Jurkat, Clone E6-1 (cell line): ENCODE data around the gene CACNG8.
"Not testable (repeated sequence)": the region's sequence is repeated elsewhere in the genome, so short reads cannot be mapped to it uniquely, and the experiment has no call there.

ENCODE experiments used
- DNase-seq: peaks from one replicate; pipeline ENCODE4 v3.0.0-alpha.2; 2011; ENCODE audit warnings: low read depth, low spot score
- H3K4me3 ChIP-seq: 2 replicates; pipeline ENCODE4 v1.5.1; 2011; ENCODE audit warnings: mild to moderate bottlenecking, low read length, control low read depth, moderate library complexity

The CACNG8 gene

DNA sequence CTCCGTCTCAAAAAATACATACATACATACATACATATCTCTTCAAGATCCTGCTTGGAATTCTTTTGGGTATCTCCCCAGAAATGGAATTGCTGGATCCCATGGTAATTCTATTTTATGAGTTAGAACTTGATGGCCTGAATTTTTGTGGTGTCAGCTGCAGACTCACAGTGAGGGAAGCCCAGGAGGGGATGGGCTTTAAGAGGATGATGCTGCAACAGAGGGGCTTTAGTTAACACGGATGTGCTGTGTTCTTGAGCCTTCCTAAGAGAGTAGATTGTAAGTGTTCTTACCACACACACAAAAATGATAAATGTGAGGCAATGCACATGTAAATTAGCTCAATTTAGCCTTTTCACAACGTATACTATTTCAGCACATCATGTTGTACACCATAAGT, 60.5 kb downstream of the CACNG8 start:
- no peak overlapping the region for H3K4me3 ChIP-seq
- no peak for DNase-seq

DNA sequence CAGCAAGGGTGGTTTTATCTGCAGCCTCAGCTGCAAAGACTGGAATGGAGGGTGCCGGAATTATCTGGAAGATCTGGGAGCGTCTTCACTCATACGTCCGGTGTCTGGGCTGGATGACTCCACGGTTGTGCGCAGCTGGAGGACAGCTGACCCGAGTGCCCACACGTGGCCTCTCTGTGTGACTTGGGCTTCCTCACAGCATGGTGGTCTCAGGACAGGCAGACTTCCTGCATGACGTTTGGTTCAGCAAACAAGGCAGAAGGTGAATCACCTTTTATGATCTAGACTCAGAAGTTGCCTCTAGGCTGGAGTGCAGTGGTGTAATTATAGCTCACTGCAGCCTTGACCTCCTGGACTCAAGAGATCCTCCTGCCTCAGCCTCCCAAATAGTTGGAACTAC, 61.9 kb downstream of the CACNG8 start:
- no peak overlapping the region for H3K4me3 ChIP-seq
- DNase-seq: no peak

DNA sequence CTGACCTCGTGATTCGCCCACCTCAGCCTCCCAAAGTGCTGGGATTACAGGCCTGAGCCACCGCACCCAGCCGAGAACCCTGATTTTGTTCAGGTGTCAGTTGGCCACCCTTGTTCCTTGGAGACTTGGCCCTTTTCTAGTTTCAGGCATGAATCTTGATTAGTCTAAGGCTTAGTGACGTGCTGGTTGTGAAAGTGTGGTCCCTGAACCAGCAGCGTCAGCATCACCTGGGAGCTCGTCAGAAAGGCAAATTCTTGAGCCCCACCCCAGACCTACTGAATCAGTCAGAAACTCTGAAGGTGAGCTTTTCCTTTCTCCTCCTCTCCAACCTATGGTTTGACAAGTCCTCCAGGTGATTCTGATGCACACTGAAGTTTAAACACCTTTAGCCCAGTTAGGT, 63.9 kb downstream of the CACNG8 start:
- DNase-seq: no peak
- no peak overlapping the region for H3K4me3 ChIP-seq

- no peak for DNase-seq
- H3K4me3 ChIP-seq: no peak overlapping the region
Measured at GRCh38 chr19:54029301-54029700, 66.6 kb downstream of the CACNG8 start.

GRCh38 chr19:54029930-54030490, 67.3 kb downstream of the CACNG8 start:
- DNase-seq: peak; percentile 41
- H3K4me3 ChIP-seq: no peak overlapping the region

GRCh38 chr19:54030895-54031586, 68.3 kb downstream of the CACNG8 start:
- H3K4me3 ChIP-seq: no peak overlapping the region
- DNase-seq: no peak

- no peak for DNase-seq
Measured at GRCh38 chr19:54035215-54036178, 72.8 kb downstream of the CACNG8 start.

GRCh38 chr19:54036542-54036941, 73.8 kb downstream of the CACNG8 start:
- not testable (repeated sequence) for H3K4me3 ChIP-seq, DNase-seq

More at GRCh38 chr19:54035215-54036178, 72.8 kb downstream of the CACNG8 start:
- no peak overlapping the region for H3K4me3 ChIP-seq
